Neutrophil (primary cell): ENCODE data around the gene PPM1K.

ENCODE experiments used
- H3K27ac ChIP-seq: fragments of 200-600 bp; sonication (generic); 2 replicates; pipeline ENCODE4 v1.5.1; 2016; ENCODE audit warnings: mild to moderate bottlenecking, moderate library complexity
- H3K27me3 ChIP-seq: fragments of 200-600 bp; sonication (generic); 2 replicates; pipeline ENCODE4 v1.6.0; 2016; ENCODE audit warnings: mild to moderate bottlenecking
- H3K36me3 ChIP-seq: fragments of 200-600 bp; sonication (generic); 2 replicates; pipeline ENCODE4 v1.5.1; 2017
- H3K4me1 ChIP-seq, 2 experiments: fragments of 200-600 bp in 1 of 2; sonication (generic) in 1 of 2; 1 replicate in 1 of 2; 2 replicates in 1 of 2; pipeline versions ENCODE4 v1.5.1 to v1.6.1; 2013 to 2016; ENCODE audit warnings: low read depth in 1 of 2, low read length in 1 of 2, mild to moderate bottlenecking in 1 of 2, moderate library complexity in 1 of 2; ENCODE audit not compliant: control insufficient read depth in 1 of 2, insufficient read depth in 1 of 2
- H3K4me3 ChIP-seq, 2 experiments: fragments of 200-600 bp in 1 of 2; sonication (generic) in 1 of 2; 1 replicate in 1 of 2; 2 replicates in 1 of 2; pipeline ENCODE4 v1.5.1; 2013 to 2016; ENCODE audit warnings: low read depth in 1 of 2, low read length in 1 of 2, mild to moderate bottlenecking in 1 of 2, moderate library complexity in 1 of 2
- H3K9me3 ChIP-seq: fragments of 200-600 bp; sonication (generic); 2 replicates; pipeline ENCODE4 v1.5.1; 2016
- TF ChIP-seq, protein P1 (sequence below): fragments of 200-600 bp; sonication (generic); IDR thresholded peaks from 2 replicates; pipeline ENCODE4 v1.5.1; 2016; ENCODE audit warnings: antibody characterized with exemption

PPM1K gene

DNA sequence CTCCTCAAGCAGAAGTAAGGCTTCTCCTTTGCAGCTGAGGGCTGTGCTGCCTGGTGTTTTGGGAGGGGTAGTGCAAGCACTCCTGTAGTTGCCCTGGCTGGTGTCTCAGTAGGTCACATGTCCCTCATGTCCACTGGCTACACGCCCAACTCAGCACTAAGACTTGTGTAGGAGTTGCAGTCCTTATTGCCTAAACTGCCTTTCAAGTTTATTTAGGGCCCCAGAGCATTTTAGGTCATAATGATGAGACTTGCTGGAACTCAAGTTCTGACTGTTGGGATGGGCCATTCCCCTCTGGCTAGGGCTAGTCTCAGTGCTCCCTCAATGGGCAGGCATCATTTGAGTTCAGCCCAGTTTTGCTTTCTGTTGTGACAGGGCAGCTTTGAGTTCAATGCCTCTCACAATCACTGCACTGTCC lies 44.1 kb downstream of the PPM1K start:
- H3K4me1 ChIP-seq: no peaks in the 10 kb centered on the region
- H3K9me3 ChIP-seq: no peaks in the 10 kb centered on the region
- H3K27me3 ChIP-seq: no peaks in the 10 kb centered on the region
- no peak overlapping the region for H3K27ac ChIP-seq
- TF ChIP-seq, protein P1, sequence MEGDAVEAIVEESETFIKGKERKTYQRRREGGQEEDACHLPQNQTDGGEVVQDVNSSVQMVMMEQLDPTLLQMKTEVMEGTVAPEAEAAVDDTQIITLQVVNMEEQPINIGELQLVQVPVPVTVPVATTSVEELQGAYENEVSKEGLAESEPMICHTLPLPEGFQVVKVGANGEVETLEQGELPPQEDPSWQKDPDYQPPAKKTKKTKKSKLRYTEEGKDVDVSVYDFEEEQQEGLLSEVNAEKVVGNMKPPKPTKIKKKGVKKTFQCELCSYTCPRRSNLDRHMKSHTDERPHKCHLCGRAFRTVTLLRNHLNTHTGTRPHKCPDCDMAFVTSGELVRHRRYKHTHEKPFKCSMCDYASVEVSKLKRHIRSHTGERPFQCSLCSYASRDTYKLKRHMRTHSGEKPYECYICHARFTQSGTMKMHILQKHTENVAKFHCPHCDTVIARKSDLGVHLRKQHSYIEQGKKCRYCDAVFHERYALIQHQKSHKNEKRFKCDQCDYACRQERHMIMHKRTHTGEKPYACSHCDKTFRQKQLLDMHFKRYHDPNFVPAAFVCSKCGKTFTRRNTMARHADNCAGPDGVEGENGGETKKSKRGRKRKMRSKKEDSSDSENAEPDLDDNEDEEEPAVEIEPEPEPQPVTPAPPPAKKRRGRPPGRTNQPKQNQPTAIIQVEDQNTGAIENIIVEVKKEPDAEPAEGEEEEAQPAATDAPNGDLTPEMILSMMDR: no peak
- no peak overlapping the region for H3K4me3 ChIP-seq
- H3K36me3 ChIP-seq: no peaks in the 10 kb centered on the region

DNA sequence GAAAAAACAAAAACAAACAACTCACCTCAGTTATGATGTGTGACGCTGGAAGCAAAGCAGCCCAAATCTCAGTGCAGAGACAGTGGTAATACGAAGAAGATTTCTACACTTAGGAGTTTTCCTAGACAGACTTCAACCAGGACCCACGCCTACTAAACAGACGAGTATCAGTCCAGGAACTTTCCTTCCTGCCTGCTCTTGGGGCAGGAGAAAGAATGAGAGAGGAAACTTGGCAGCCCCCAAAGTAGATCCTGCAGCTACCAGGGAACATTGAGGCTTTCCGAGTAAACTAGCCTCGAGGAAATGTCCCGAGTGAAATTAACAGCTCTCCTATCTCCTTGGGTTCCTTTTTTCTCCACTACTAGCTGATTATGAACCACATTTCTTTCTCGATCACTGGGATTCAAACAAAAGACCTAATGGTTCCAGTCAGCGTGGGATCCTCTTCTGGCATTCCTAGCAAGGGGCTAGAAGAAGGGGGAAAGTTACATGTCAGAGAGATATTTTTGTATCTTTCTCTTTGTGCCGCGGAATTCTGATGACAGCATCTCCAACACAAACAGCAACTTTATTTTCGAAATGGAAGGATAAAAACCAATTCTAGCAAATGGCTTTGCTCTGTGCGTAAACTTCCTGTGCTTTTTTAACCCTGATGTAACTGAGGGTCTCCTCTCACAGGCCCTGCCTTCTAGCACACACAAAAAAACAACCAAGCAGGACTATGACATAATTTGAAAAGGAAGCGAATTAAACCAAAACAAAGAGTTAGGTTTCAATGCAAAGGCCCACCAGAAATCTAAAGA lies 53.2 kb downstream of the PPM1K start:
- Histone ChIP-seq H3K27ac (no peak overlapping the region), H3K4me1 (no peaks in the 10 kb centered on the region), H3K27me3 (no peaks in the 10 kb centered on the region), H3K9me3 (no peaks in the 10 kb centered on the region), H3K4me3 (no peak overlapping the region), H3K36me3 (no peaks in the 10 kb centered on the region)
- TF ChIP-seq, protein P1: no peak

DNA sequence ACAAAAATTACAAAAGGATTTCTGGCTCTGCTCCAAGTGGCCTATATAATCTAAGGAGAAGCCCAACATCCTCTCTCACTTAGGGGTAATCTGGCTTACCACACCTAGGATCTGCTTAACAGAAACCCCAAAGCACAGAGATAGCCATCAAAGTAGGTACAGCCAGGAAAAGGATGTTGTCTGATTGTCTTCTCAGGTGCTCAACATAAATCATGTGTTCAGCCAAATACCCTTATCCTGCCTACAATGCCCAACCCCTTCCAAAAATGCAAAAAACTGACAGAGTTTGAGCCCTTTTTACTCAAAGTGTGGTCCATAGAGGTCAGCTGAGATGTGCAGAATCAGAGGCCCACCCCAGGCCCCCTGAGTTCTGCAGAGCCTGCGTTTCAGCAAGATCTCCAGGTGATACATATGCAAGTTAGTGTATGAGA lies 53.9 kb downstream of the PPM1K start:
- H3K27me3 ChIP-seq: no peaks in the 10 kb centered on the region
- TF ChIP-seq, protein P1: no peak
- H3K9me3 ChIP-seq: no peaks in the 10 kb centered on the region
- H3K4me3 ChIP-seq: no peak overlapping the region
- H3K27ac ChIP-seq: no peak overlapping the region
- no peaks in the 10 kb centered on the region for H3K4me1 ChIP-seq
- H3K36me3 ChIP-seq: no peaks in the 10 kb centered on the region

DNA sequence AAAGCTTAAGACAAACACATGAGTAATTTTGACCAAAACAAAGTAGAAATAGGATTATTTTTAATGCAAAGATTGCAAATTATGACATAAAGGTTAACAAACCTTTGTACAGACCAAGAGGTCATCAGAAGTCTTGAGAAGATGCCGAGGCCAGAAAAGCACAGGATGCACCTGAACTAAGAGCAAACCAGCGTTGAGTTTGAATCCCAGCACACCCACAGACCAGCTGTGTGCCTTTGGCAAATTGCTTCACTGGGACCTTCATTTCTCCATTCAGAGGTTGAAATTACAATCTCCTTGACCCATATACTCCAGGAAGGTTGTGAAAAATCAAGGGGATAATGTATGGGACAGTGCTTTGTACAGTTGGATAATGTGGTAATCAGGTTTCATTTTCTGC lies 56.6 kb downstream of the PPM1K start:
- Histone ChIP-seq H3K36me3 (no peaks in the 10 kb centered on the region), H3K27me3 (no peaks in the 10 kb centered on the region), H3K27ac (no peak overlapping the region), H3K4me3 (no peak overlapping the region), H3K9me3 (no peaks in the 10 kb centered on the region), H3K4me1 (no peaks in the 10 kb centered on the region)
- TF ChIP-seq, protein P1: no peak

DNA sequence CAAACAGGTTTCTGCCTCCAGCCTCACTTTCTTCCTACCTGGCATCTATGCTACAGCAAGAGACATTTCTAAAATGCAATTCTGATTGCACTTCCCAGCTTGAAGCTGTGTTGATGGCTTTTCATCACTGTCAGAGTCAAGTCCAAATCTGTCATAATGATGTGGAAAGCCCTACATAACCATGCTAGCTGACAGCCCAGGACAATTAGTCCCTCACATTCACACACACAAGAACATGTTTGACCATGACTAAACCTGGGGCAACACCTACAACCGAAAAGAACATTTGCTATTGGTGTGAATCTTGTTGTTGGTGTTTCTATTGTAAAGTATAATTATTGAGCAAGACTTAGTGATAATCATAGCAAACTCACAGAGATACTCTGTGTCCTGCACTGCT lies 58.2 kb downstream of the PPM1K start:
- Histone ChIP-seq H3K9me3 (no peaks in the 10 kb centered on the region), H3K27me3 (no peaks in the 10 kb centered on the region), H3K4me1 (no peaks in the 10 kb centered on the region), H3K27ac (no peak overlapping the region), H3K4me3 (no peak overlapping the region), H3K36me3 (no peaks in the 10 kb centered on the region)
- TF ChIP-seq, protein P1: no peak
